ENCODE data around the gene CPA4.

GRCh38 chr7:130359276-130359857, 66.4 kb downstream of the CPA4 start:
- TF ChIP-seq CTCF (IDR thresholded peaks at IDR 0.05) (no peak), POLR2A (IDR thresholded peaks at IDR 0.05) (no peak)

All from lower leg skin (tissue), 3 donors.